ENCODE measurements around the gene ASIC2.

GRCh38 chr17:33028061-33028460 is 265.0 kb downstream of the ASIC2 start:
- TF ChIP-seq CTCF (IDR thresholded peaks at IDR 0.05; ENCODE audit: insufficient read depth, low read length, poor library complexity, severe bottlenecking) = no peak
- TF ChIP-seq EZH2phosphoT487 (conservative IDR thresholded peaks at IDR 0.05; ENCODE audit: low read length) = no peak

Data from SU-DHL-6 (cell line).